Middle frontal gyrus (tissue), 1 donor: ENCODE results near the gene LMBRD2.
"Not testable (repeated sequence)": the region's sequence is repeated elsewhere in the genome, so short reads cannot be mapped to it uniquely, and the experiment has no call there.

Experiments used
- DNase-seq: peaks from one replicate; pipeline ENCODE4 v3.0.0-alpha.2; 2015; ENCODE audit warnings: low spot score; ENCODE audit errors: extremely low spot score

The LMBRD2 gene

DNA sequence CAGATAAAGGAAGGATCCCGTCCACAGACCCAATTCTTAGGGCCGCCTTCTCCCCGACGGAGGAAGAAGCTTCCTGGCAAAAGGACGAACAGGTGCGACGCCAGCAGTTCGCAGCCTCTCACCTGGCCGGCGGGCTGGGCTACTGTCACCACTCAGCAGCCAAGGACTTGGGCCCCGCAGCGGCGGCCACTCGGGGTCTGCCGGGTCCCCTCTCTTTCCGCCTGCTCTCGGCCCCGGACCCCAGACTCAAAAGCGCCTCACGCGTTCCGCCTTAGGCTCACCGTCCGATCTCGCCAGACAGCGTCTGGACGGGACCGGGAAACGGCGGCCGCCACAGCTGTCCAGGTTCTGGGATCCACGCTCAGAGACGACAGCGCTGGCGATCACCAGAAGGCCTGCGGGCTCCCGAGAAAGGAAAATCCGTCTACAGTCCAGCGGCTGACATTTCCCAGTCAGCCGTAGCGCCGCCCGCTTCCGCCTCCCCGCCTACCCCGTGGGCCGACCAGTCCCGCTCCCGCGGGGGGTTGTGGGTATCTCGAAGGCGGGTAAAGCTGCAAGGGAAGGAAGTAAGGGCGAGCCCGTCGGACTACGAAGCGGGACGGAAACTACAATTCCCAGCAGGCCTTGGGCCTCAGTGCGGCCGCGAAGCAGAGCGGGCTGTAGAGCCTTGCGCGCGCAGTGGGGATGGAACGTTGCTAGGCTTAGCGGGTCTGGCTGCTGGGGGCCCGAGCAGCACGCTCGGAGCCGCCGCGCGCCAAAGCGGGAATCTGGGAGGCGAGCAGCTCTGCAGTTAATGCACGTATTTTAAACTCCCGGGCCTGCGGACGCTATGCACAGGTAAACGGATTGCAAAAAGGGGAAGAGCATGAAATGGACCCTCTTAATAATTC is at the start of gene LMBRD2, which contains the start of gene SKP2:
Gene LMBRD2 (minus strand): TSS at position 454 of the 890 bp plus-strand sequence. CDS start 8,538 bp downstream, outside the sequence.
Gene SKP2 (plus strand): TSS at position 678 of the 890 bp plus-strand sequence. CDS start 152 bp downstream, at position 830.
- peak; percentile 99 for DNase-seq

DNA sequence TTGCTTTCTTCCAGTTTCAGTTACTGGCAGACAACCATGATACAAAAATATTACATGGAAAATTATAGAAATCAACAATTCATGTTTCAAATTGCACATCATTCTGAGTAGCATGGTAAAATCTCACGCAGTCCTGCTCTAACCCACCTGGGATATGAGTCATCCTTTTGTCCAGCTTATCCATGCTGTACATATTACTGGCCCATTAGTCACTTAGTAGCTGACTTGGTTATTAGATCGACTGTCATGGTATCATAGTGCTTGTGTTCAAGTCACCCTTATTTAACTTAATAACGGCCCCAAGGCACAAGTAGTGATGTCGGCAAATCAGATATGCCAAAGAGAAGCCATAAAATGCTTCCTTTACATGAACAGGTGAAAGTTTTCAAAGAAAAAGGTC is 48.8 kb upstream of the LMBRD2 start:
- DNase-seq: no peak

DNA sequence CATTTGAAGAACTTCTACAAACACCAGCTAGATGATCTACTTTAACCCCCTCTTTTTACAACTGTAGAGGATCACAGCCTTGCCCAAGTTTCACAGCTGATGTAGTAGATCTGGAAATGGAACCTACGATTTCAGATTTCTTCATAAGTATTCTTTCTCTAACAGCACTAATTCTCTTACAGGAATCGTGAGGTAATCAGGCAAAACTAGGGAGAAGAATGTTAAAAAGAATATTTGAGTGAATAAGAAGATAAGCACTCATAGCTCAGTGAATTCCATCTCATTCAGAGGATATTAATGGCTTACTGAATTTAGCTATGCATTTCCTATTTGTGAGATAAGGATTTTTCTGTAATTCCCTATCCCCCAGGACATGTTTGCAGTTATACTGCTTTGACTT is 47.9 kb upstream of the LMBRD2 start:
- DNase-seq: no peak

DNA sequence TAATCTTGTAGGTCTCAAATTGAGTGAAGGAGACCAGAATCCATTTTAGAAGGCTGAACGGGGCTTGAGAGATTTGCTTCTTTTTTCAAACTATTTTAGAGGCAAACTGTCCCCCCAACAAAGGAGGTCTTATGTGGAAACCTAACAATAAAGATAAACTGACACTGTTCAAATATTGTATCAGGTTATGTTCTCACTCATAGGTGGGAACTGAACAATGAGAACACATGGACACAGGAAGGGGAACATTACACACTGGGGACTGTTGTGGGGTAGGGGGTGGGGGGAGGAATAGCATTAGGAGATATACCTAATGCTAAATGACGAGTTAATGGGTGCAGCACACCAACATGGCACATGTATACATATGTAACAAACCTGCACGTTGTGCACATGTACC is 47.1 kb upstream of the LMBRD2 start:
- not testable (repeated sequence) for DNase-seq

DNA sequence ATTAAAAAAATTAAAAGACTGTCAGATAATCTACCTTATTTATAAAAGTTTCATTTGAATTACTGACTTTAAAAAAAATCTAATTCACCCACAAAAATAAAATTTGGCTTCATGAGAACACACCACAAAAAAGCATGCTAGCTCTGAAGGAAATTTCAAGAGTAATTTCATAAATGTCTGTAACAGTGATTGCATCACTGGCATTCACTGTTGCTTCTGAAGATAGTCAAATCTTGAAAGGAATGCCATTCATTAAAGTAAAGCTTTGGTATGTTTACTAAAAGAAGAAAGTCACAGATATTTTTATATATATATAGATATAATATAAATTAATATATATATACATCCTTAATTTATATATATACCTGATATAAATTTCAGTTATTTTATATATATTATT is 46.6 kb upstream of the LMBRD2 start:
- no peak for DNase-seq

DNA sequence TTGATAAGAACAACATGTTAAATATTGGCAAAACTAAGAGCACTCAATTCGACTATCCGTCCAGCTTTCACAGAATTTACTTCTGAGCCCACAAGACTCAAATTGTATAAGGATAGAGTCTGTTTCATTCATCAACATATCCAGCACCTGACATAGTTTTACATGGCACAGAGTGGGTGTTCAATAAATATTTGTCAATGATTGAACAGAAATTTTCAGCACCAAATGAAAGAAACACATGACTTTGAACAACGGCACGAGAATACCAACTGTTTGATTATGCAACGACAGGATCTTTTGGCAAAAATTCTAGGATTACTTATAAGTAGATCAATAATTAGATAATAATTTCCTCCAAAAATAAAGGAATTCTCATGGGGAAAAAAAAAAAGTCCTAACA is 42.1 kb upstream of the LMBRD2 start:
- DNase-seq: no peak

DNA sequence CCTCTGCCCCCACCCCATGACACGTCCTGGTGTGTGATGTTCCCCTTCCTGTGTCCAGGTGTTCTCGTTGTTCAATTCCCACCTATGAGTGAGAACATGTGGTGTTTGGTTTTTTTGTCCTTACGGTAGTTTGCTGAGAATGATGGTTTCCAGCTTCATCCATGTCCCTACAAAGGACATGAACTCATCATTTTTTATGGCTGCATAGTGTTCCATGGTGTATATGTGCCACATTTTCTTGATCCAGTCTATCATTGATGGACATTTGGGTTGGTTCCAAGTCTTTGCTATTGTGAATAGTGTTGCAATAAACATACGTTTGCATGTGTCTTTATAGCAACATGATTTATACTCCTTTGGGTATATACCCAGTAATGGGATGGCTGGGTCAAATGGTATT is 32.7 kb upstream of the LMBRD2 start:
- DNase-seq: not testable (repeated sequence)

DNA sequence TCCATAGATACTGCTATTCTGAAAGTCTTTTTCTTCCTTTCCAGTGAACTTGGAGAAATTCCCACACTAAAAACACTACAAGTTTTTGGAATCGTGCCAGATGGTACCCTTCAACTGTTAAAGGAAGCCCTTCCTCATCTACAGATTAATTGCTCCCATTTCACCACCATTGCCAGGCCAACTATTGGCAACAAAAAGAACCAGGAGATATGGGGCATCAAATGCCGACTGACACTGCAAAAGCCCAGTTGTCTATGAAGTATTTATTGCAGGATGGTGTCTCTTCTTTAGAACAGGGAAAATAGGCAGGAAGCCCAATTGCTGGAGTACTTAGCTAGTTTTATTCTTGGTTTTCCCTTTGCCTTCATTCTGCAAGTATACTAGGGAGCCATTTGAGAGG is 30.1 kb upstream of the LMBRD2 start:
- no peak for DNase-seq

DNA sequence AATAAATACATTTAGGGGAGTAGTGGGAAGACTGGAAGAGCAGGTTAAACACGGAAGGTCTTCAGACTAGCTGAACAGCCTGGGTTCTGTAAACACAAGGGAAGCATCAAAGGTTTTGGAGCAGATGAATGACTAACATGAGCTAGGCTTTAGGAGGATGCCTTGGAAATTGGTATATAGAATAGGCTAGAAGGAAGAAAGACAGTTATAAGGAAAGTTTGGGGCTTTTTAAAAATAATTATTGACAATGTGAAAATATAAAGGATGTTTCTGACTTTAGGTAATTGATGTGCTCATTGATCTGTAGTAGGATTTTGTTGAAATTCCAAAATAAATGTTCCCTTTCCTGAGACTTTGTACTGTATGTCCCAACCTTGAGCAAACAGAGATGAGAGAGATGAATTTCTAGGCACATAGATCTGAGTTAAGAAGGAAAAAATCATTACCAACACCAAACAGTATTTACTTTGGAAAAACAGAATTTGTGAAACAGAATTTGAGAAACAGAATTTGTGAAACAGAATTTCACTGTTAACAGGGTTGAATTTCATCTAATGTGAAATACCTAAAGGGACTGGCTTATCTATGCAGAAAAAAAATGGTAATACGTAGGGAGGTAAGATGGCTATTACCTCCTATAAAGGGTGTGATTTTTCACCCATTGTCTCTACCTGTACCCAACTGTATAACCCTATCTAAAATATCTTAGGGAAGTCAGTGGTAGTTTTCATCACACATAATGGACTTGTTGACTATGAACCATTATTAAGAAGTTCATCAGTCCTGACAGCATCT is 29.1 kb upstream of the LMBRD2 start:
- no peak for DNase-seq

DNA sequence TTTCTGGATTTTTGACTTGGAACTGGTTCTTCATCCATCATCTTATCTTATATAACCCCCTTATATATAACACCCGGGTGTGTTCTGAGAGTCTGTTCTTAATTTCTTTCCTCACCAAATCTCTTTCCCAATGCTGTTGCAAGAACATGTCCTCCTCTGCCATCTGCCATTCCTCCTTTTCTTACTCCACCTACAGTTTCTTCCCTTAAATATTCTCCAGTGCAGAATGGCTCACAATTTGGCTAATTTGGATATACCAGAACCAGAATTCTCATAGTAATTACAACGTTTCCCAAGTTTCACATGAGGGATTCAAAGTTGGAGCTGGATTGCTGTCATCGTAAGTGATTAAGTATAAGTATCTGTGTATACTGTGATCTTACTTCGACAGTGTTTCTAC is 28.3 kb upstream of the LMBRD2 start:
- DNase-seq: no peak

DNA sequence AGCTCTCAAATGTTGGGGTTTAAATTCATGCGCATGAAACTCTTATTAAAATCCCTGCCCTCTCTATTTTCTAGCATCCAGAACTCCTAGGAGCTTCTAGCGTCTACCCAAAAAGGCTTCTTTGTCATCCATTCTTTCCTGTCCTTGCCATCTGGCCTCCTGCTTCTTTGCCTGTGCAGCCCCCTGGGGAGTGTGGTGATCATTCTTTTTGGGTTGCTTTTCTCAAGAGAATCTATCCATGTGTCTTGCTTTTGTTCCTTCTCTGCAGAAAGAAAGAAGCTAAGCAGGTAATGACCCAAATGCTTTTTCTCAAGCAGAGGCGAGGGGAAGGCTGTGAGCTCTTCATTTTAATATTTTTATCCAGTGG is 26.8 kb upstream of the LMBRD2 start:
- DNase-seq: no peak

DNA sequence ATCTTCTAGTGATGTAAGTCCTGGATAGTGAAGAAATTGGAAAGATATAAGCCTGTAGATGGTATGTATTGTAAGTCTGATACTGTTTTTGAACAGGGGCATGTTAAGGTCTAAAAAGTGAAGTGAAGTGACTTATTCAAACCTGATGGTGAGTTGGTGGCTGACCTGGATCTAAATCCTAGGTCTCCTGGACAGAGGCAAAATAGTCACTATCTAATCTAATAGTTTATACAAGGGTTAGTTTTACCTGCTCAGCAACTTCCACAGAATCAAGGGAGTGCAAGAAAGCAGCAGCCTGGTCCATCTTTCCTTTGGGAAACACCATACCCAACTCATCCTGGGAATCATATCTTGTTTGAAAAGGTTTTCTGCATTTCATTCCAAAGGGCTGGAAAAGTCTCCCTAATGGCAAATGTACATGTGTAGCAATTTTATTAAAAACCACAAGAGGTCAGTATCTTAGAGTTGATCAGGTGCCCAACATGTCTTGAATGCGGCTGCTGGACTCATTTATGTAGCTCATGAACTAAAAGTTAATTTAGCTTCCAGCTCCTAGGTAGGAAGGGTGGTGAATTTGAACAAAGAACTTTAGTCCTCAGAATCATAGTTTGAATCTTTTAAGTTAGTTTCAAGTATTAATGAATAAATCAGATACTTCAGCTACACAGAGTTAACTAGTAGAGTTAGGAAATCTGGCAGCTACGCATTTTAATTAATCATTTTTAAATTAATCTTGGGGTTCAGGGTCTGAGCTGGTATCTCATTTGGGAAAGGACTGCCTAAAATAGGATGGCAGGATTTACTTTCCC is 26.2 kb upstream of the LMBRD2 start:
- DNase-seq: no peak

DNA sequence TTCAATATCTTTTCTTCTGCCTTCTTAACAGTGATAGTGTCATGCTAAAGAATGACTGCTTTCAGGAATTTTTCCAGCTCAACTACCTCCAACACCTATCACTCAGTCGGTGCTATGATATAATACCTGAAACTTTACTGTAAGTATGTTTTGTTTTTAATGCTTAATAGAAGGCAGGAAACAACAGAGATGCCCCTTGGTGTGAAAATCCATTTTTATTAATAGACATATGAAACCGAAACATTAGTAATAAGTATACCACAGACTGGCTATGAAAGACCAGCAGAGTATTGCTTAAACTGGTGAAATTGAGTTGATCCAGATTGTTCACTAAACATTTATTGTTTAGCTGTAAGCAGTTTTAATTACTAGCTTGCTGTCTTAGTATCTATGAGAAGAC is 25.5 kb upstream of the LMBRD2 start:
- no peak for DNase-seq

DNA sequence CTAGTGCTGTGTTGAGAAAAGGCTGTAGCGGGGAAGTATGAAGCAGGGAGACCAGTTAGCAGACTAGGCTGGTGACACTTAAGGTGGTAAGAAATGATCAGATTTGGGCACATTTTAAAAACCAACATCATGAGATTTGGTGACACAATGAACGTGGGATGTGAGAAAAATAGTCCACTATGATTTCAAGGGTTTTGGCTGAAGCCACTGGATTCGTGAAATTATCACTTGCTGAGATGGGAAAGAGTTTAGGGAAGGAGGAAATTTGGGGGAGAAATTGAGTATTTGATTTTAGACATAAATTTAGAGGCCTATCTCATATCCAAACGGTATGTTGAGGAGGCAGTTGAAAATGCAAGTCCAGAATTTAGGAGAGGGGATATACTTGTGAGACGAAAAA is 23.4 kb upstream of the LMBRD2 start:
- peak; percentile 31 for DNase-seq

DNA sequence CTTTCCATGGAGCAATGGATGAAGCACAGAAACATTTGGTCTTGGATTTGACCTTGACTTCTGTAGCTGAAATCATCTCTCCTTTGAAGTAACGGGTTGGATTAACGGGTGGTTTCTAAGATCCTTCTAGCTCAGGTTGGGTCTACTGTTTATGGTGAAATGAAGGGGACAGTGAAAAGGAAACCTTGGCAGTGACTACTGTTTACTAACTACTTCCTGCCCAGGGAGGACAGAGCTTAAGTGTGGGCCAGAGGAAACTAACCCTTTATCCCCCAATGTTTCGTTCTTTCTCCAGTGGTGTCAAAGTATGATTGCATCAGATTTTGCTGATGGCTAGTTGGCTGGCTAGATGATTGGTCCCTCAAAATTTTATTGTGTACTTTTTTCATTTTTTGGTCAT is 22.4 kb upstream of the LMBRD2 start:
- DNase-seq: no peak

DNA sequence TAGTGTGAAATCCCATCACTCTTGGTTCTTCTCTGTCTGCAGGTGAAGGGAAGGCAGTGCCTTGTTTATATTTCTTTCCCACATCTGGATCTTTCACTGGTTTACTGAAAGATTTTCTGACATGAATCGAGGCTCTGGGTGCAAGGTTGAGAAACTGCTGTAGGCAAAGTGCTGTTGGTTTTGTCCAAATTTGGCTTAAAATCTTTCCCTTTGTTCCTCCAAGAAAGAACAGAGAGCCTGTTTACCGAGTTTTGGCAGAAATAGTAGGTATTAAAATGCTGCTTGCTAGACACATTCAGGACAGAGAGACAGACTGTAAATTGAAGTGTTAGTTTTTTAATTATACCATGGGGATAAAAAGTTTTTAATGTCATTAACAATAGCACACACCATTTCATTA is 21.7 kb upstream of the LMBRD2 start:
- DNase-seq: no peak

DNA sequence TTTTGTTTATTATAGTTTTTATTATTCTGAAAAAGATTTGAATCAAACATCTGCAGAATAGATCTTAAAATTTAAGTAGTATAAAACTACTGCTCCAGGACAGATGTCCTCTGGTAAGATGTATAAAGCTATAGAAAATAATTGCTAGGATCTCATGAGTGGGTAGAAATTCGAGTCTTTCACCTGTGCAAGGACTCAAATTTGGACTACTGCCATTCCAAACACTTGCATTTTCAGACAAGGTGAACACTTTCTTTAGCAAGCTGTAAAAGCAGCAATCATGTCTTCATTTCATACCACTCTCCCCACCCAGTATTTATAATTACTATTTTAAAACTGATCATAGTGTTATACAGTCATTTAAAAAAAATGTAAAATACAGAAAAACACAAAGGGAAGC is 20.9 kb upstream of the LMBRD2 start:
- no peak for DNase-seq

DNA sequence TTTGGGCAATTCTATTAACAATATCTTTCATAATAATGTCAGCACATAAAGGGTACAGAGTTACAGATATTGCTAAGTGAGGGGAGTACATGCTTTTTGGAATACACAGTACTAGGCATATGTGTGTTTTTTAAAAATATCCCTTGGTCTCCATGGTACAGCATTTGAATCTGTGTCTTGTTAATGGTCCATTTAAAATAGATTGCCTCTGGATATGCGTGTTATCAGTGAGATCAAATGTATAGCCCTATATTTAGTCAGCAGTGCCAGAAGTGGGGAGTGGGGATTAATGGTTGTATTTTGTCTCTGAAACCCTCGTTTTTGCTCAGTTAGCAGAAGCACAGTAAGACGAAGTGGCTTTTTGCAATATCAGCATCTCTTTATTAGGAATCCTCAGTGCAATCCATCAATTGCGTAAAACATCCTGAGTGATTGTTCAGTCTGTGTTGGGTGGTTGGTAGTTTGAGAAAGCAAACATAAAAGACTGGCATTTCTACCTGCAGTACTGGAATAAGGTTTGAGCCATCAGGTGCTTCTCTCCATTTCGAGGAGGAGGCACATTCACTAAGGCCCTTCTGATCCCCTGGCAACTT is 19.2 kb upstream of the LMBRD2 start:
- no peak for DNase-seq

DNA sequence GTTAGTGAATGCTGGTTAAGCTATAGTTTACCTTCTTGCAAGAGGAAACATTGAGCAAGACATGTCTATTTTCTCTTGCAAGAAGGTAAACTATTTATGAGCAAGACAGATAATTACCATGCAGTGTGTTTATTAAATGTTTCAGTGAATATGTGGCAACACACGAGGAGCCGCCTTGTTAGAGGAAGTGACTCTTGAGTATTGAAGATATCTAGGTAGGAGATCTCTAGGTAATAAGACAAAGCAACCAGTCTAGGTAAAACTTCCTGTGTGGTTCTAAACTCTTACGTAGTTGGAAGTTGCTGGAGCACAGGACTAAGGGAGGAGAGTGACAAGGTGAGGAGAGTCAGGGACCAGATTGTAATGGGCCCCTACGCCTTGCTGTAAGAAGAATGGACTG is 17.1 kb upstream of the LMBRD2 start:
- DNase-seq: no peak

DNA sequence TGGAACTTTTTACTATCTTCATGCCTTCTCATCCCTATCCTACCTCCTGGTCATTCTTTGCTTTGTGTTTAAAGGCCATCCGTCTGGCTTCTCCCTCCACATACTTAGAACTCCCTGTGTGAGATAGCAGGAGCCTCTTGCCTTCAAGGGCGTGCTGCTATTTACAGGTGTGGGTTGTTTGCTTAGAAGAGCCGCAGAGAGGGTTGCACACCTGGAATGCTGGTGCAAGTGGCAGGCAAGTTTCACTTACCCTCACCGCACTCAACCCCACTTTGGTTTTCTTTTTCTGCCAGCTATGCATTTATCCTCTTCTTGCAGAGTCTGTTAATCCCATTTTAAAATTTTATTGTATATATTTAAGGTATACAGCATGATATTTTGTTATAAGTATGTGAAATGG is 12.8 kb upstream of the LMBRD2 start:
- DNase-seq: no peak

DNA sequence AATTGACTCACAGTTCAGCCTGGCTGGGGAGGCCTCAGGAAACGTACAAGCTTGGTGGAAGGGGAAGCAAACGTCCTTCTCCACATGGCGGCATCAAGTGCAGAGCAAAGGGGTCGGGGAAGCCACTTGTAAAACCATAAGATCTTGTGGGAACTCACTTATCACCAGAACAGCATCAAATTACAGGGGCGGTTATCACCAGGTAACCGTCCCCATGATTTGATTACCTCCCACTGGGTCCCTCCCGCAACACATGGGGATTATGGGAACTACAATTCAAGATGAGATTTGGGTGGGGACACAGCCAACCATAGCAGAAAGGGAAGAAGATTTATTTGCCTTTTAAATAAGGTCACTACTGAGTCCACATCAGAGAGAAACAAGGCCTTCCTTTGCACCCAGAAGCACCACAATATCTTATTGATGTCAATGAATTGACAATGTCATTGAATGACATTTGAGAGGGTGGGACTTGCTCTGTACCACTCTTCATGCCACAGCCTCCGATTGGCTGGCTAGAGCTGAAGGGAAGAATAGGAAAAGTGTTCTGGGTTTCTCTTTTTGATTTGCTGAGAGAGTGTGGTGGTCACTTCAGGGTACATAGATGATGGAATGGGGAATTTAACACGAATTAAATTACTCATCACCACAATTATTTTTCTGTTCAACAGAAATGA is 11.3 kb upstream of the LMBRD2 start:
- DNase-seq: peak; percentile 42
